HepG2 (cell line): Measurements from ENCODE around the gene CLDN9. TPM values are rescaled to one million over a fixed set of nuclear protein-coding genes. Genes with fewer than 3 reads are reported as not detected.

Source experiments
- CEBPB ChIP-seq: IDR thresholded peaks from 2 replicates; pipeline ENCODE4 v1.6.1; 2011; ENCODE audit warnings: low read depth, low read length, improper control_type of control experiment, borderline replicate concordance
- GABPB1 ChIP-seq: IDR thresholded peaks from 2 replicates; pipeline ENCODE4 v1.6.1; 2016; ENCODE audit warnings: mild to moderate bottlenecking, missing genetic modification reagents, moderate library complexity, missing compliant biosample characterization
- GFI1 ChIP-seq: sonication (generic); formaldehyde crosslinking; IDR thresholded peaks from 2 replicates; pipeline ENCODE4 v1.5.0; 2020; ENCODE audit warnings: missing genetic modification reagents, mild to moderate bottlenecking, borderline replicate concordance
- HHEX ChIP-seq: IDR thresholded peaks from 2 replicates; pipeline ENCODE4 v1.6.1; 2016; ENCODE audit warnings: control low read depth
- KAT7 ChIP-seq: IDR thresholded peaks from 2 replicates; pipeline ENCODE4 v1.6.1; 2018; ENCODE audit warnings: borderline replicate concordance, missing compliant biosample characterization
- MEF2D ChIP-seq: sonication (generic); formaldehyde crosslinking; IDR thresholded peaks from 2 replicates; pipeline ENCODE4 v1.5.1; 2020; ENCODE audit warnings: mild to moderate bottlenecking, missing genetic modification reagents
- RORA ChIP-seq: sonication (generic); formaldehyde crosslinking; IDR thresholded peaks from 2 replicates; pipeline ENCODE4 v1.5.0; 2020; ENCODE audit warnings: mild to moderate bottlenecking, missing genetic modification reagents, moderate library complexity
- TAF15 ChIP-seq: fragments of 200-400 bp; formaldehyde crosslinking; IDR thresholded peaks from one replicate; pipeline ENCODE4 v1.6.1; 2018; ENCODE audit warnings: mild to moderate bottlenecking, low read depth, low read length; ENCODE audit not compliant: poor library complexity, severe bottlenecking
- YY1 ChIP-seq: IDR thresholded peaks from 2 replicates; pipeline ENCODE4 v1.6.1; 2011; ENCODE audit warnings: low read length, low read depth, moderate library complexity, mild to moderate bottlenecking; ENCODE audit not compliant: insufficient read depth, insufficient replicate concordance
- ZBTB21 ChIP-seq: sonication (generic); formaldehyde crosslinking; IDR thresholded peaks from 2 replicates; pipeline ENCODE4 v1.4.0; 2020; ENCODE audit warnings: missing genetic modification reagents
- ZNF44 ChIP-seq: sonication (generic); formaldehyde crosslinking; IDR thresholded peaks from 2 replicates; pipeline ENCODE4 v1.5.1; 2020; ENCODE audit warnings: mild to moderate bottlenecking, missing genetic modification reagents
- ZNF546 ChIP-seq: sonication (generic); formaldehyde crosslinking; conservative IDR thresholded peaks from 2 replicates; pipeline ENCODE4 v1.8.1; 2023; ENCODE audit warnings: mild to moderate bottlenecking, missing genetic modification reagents
- ZNF567 ChIP-seq: sonication (generic); formaldehyde crosslinking; IDR thresholded peaks from 2 replicates; pipeline ENCODE4 v1.8.1; 2023; ENCODE audit warnings: mild to moderate bottlenecking, missing genetic modification reagents, borderline replicate concordance
- ZNF660 ChIP-seq: sonication (generic); formaldehyde crosslinking; IDR thresholded peaks from 2 replicates; pipeline ENCODE4 v1.5.1; 2020; ENCODE audit warnings: mild to moderate bottlenecking, low read depth, missing genetic modification reagents, borderline replicate concordance
- ZNF782 ChIP-seq: sonication (generic); formaldehyde crosslinking; IDR thresholded peaks from 2 replicates; pipeline ENCODE4 v1.4.0; 2020; ENCODE audit warnings: missing genetic modification reagents, mild to moderate bottlenecking, borderline replicate concordance
- polyA plus RNA-seq, 8 experiments: library from polyadenylated mRNA; depleted of rRNA in 3 of 8; stranded (reverse) in 7 of 8; unstranded in 1 of 8; fragments of >200 nt; fragmentation: Illumina TruSeq in 4 of 8; extraction: Trizol in 4 of 8; gene quantifications; 2 replicates each; pipeline versions ENCODE4 v1.2.1 to v1.2.3, GENCODE V29; 2011 to 2016; ENCODE audit warnings: low read depth in 4 of 8, missing spikeins in 1 of 8, mixed read lengths in 1 of 8; ENCODE audit not compliant: insufficient read depth in 1 of 8
- total RNA-seq, 5 experiments: library from RNA; depleted of rRNA; stranded (reverse); fragments of >200 nt; fragmentation: Illumina TruSeq; extraction: Trizol; gene quantifications; 2 replicates each; pipeline ENCODE4 v1.2.3, GENCODE V29; 2016; ENCODE audit warnings: low read depth in 1 of 5
- TF ChIP-seq, protein P1 (sequence below), 2 experiments: sonication (generic) in 1 of 2; formaldehyde crosslinking in 1 of 2; IDR thresholded peaks; 2 replicates each; pipeline versions ENCODE4 v1.4.0 to v1.6.1; 2016 to 2020; ENCODE audit warnings: borderline replicate concordance in 1 of 2, low read depth in 1 of 2, mild to moderate bottlenecking in 1 of 2, missing genetic modification reagents in 1 of 2
- TF ChIP-seq, protein P2 (sequence below): sonication (generic); formaldehyde crosslinking; IDR thresholded peaks from 2 replicates; pipeline ENCODE4 v1.4.0; 2020; ENCODE audit warnings: missing genetic modification reagents
- TF ChIP-seq, protein P3 (sequence below): sonication (generic); formaldehyde crosslinking; IDR thresholded peaks from 2 replicates; pipeline ENCODE4 v1.4.0; 2020; ENCODE audit warnings: missing genetic modification reagents
- TF ChIP-seq, protein P4 (sequence below): sonication (generic); formaldehyde crosslinking; IDR thresholded peaks from 2 replicates; pipeline ENCODE4 v1.5.1; 2020; ENCODE audit warnings: mild to moderate bottlenecking, missing genetic modification reagents, borderline replicate concordance

Gene CLDN9
- total and polyA plus RNA-seq, 2 of the 13 experiments (the other 11 are each of a cell fraction or from before 2014, with no cell fraction given) = 0.15 to 0.26 TPM

DNA sequence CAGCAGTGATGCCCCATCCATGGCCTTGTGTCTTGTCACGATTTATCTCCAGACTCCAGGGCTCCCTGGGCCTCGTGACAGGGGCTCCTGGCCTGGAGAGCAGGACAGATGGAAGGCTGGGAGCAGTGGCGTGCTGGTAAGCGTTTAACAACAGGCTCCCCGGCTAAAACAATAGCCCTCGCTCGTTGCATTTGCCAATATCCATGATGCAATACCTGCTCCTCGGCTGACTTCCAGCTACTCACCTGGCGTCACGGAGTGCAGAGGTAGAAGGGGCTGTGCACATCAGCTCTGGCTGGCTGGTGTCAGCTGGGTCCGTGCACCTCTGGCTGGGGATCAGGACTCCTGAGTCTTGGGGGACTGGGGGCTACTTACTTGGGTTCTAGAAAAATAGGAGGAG lies 25.5 kb downstream of the CLDN9 start (continued):
- TF ChIP-seq, protein P1, sequence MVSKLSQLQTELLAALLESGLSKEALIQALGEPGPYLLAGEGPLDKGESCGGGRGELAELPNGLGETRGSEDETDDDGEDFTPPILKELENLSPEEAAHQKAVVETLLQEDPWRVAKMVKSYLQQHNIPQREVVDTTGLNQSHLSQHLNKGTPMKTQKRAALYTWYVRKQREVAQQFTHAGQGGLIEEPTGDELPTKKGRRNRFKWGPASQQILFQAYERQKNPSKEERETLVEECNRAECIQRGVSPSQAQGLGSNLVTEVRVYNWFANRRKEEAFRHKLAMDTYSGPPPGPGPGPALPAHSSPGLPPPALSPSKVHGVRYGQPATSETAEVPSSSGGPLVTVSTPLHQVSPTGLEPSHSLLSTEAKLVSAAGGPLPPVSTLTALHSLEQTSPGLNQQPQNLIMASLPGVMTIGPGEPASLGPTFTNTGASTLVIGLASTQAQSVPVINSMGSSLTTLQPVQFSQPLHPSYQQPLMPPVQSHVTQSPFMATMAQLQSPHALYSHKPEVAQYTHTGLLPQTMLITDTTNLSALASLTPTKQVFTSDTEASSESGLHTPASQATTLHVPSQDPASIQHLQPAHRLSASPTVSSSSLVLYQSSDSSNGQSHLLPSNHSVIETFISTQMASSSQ (IDR thresholded peaks at IDR 0.05; ENCODE audit: low read depth) = no peak
- TF ChIP-seq, protein P1 (CRISPR knock-in tag; IDR thresholded peaks at IDR 0.05; ENCODE audit: borderline replicate concordance) = no peak
- TF ChIP-seq KAT7 (no peak), MEF2D (no peak), GFI1 (CRISPR knock-in tag) (no peak), ZNF44 (CRISPR knock-in tag) (no peak), YY1 (no peak), CEBPB (peak; percentile 97), TAF15 (no peak), ZNF660 (no peak), ZNF567 (no peak), RORA (CRISPR knock-in tag) (no peak), HHEX (CRISPR knock-in tag) (no peak), ZNF546 (no peak), ZNF782 (CRISPR knock-in tag) (no peak), GABPB1 (CRISPR knock-in tag) (0 out of 2 replicates have a peak, but pooled peaks have one; percentile 11), ZBTB21 (CRISPR knock-in tag) (peak; percentile 73)
- TF ChIP-seq, protein P2, sequence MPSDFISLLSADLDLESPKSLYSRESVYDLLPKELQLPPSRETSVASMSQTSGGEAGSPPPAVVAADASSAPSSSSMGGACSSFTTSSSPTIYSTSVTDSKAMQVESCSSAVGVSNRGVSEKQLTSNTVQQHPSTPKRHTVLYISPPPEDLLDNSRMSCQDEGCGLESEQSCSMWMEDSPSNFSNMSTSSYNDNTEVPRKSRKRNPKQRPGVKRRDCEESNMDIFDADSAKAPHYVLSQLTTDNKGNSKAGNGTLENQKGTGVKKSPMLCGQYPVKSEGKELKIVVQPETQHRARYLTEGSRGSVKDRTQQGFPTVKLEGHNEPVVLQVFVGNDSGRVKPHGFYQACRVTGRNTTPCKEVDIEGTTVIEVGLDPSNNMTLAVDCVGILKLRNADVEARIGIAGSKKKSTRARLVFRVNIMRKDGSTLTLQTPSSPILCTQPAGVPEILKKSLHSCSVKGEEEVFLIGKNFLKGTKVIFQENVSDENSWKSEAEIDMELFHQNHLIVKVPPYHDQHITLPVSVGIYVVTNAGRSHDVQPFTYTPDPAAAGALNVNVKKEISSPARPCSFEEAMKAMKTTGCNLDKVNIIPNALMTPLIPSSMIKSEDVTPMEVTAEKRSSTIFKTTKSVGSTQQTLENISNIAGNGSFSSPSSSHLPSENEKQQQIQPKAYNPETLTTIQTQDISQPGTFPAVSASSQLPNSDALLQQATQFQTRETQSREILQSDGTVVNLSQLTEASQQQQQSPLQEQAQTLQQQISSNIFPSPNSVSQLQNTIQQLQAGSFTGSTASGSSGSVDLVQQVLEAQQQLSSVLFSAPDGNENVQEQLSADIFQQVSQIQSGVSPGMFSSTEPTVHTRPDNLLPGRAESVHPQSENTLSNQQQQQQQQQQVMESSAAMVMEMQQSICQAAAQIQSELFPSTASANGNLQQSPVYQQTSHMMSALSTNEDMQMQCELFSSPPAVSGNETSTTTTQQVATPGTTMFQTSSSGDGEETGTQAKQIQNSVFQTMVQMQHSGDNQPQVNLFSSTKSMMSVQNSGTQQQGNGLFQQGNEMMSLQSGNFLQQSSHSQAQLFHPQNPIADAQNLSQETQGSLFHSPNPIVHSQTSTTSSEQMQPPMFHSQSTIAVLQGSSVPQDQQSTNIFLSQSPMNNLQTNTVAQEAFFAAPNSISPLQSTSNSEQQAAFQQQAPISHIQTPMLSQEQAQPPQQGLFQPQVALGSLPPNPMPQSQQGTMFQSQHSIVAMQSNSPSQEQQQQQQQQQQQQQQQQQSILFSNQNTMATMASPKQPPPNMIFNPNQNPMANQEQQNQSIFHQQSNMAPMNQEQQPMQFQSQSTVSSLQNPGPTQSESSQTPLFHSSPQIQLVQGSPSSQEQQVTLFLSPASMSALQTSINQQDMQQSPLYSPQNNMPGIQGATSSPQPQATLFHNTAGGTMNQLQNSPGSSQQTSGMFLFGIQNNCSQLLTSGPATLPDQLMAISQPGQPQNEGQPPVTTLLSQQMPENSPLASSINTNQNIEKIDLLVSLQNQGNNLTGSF (CRISPR knock-in tag) = no peak
- TF ChIP-seq, protein P3, sequence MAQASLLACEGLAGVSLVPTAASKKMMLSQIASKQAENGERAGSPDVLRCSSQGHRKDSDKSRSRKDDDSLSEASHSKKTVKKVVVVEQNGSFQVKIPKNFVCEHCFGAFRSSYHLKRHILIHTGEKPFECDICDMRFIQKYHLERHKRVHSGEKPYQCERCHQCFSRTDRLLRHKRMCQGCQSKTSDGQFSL (CRISPR knock-in tag) = no peak
- TF ChIP-seq, protein P4, sequence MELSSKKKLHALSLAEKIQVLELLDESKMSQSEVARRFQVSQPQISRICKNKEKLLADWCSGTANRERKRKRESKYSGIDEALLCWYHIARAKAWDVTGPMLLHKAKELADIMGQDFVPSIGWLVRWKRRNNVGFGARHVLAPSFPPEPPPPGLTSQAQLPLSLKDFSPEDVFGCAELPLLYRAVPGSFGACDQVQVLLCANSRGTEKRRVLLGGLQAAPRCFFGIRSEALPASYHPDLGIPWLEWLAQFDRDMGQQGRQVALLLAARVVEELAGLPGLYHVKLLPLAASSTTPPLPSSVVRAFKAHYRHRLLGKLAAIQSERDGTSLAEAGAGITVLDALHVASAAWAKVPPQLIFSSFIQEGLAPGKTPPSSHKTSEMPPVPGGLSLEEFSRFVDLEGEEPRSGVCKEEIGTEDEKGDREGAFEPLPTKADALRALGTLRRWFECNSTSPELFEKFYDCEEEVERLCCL (CRISPR knock-in tag) = no peak
